D721Med (cell line): ENCODE results near the gene MPZL1.
A peak's percentile ranks its signal among the peaks of the same experiment; 100 is the strongest.

Source experiments
- DNase-seq: peaks from one replicate; pipeline ENCODE4 v3.0.0; 2011; ENCODE audit warnings: low spot score; ENCODE audit not compliant: insufficient read length
- FAIRE-seq: peaks from 2 replicates; lab custom pipeline; 2011; peaks lifted over from hg19 to GRCh38; lab: Jason Lieb, UNC
- CTCF ChIP-seq: IDR thresholded peaks from 2 replicates; pipeline ENCODE4 v1.5.1; 2012; ENCODE audit warnings: mild to moderate bottlenecking, control low read depth; ENCODE audit not compliant: insufficient read depth; ENCODE audit errors: missing control alignments

MPZL1 gene

GRCh38 chr1:167789501-167789900, 67.7 kb downstream of the MPZL1 start:
- FAIRE-seq (no peak), DNase-seq (no peak)
- no peak for TF ChIP-seq CTCF

- no peak for TF ChIP-seq CTCF
- FAIRE-seq (no peak), DNase-seq (no peak)
These were observed 68.3 kb downstream of the MPZL1 start for GRCh38 chr1:167790117-167790516.

GRCh38 chr1:167791281-167792187, 69.8 kb downstream of the MPZL1 start:
- no peak for TF ChIP-seq CTCF
- FAIRE-seq (peak; percentile 74), DNase-seq (no peak)

GRCh38 chr1:167792188-167792565, 70.4 kb downstream of the MPZL1 start:
- FAIRE-seq: no peak
- DNase-seq: no peak

GRCh38 chr1:167794043-167794442, 72.3 kb downstream of the MPZL1 start:
- DNase-seq (no peak), FAIRE-seq (no peak)
- no peak for TF ChIP-seq CTCF

More at GRCh38 chr1:167792188-167792565, 70.4 kb downstream of the MPZL1 start:
- TF ChIP-seq CTCF: no peak

GRCh38 chr1:167795810-167796740, 74.3 kb downstream of the MPZL1 start:
- FAIRE-seq: no peak
- no peak for DNase-seq
- TF ChIP-seq CTCF: no peak
